T follicular helper cell (primary cell): ENCODE measurements around the gene SLC25A47.

Experiments
- DNase-seq: peaks from one replicate; pipeline ENCODE4 v3.0.0-alpha.2; 2020; ENCODE audit warnings: low read depth

Gene SLC25A47

GRCh38 chr14:100346306-100347091 is 23.4 kb downstream of the SLC25A47 start:
- no peak for DNase-seq

- DNase-seq = no peak
Measured at GRCh38 chr14:100348253-100348729, 25.2 kb downstream of the SLC25A47 start.

GRCh38 chr14:100348784-100349685 is 25.9 kb downstream of the SLC25A47 start:
- DNase-seq = no peak

- no peak for DNase-seq
Measured at GRCh38 chr14:100350276-100350926, 27.3 kb downstream of the SLC25A47 start.

- no peak for DNase-seq
Measured at GRCh38 chr14:100350986-100351385, 27.8 kb downstream of the SLC25A47 start.

GRCh38 chr14:100358396-100358795 is 35.3 kb downstream of the SLC25A47 start:
- DNase-seq = no peak

GRCh38 chr14:100359111-100359510 is 36.0 kb downstream of the SLC25A47 start:
- no peak for DNase-seq

GRCh38 chr14:100359881-100360280 is 36.7 kb downstream of the SLC25A47 start:
- DNase-seq = no peak

- DNase-seq = no peak
Measured at GRCh38 chr14:100361626-100362025, 38.5 kb downstream of the SLC25A47 start.

GRCh38 chr14:100362311-100362927 is 39.3 kb downstream of the SLC25A47 start:
- no peak for DNase-seq

- no peak for DNase-seq
Measured at GRCh38 chr14:100363053-100363452, 39.9 kb downstream of the SLC25A47 start.

GRCh38 chr14:100364403-100364802 is 41.3 kb downstream of the SLC25A47 start:
- DNase-seq = no peak

GRCh38 chr14:100365741-100366140 is 42.6 kb downstream of the SLC25A47 start:
- no peak for DNase-seq

- DNase-seq = no peak
Measured at GRCh38 chr14:100369019-100369418, 45.9 kb downstream of the SLC25A47 start.

GRCh38 chr14:100370003-100370402 is 46.9 kb downstream of the SLC25A47 start:
- DNase-seq = no peak

GRCh38 chr14:100371773-100372172 is 48.6 kb downstream of the SLC25A47 start:
- DNase-seq = no peak

- DNase-seq = no peak
Measured at GRCh38 chr14:100372357-100373048, 49.4 kb downstream of the SLC25A47 start.

- no peak for DNase-seq
Measured at GRCh38 chr14:100374270-100374669, 51.1 kb downstream of the SLC25A47 start.

GRCh38 chr14:100374876-100375265 is 51.7 kb downstream of the SLC25A47 start:
- no peak for DNase-seq

- DNase-seq = no peak
Measured at GRCh38 chr14:100375266-100375962, 52.3 kb downstream of the SLC25A47 start.
